Right ventricle myocardium superior (tissue), 1 donor: Measurements from ENCODE around the gene DLX5. TPM values are rescaled to one million over a fixed set of nuclear protein-coding genes. Genes with fewer than 3 reads are reported as not detected.
A peak's percentile ranks its signal among the peaks of the same experiment; 100 is the strongest.
"Not testable (repeated sequence)": the region's sequence is repeated elsewhere in the genome, so short reads cannot be mapped to it uniquely, and the experiment has no call there.

Experiments
- ATAC-seq: fragments of 200-7000 bp; cut with Tn5 transposase; one replicate; pipeline ENCODE4 v1.9.1; 2020; ENCODE audit warnings: mild to moderate bottlenecking; ENCODE audit not compliant: poor library complexity
- DNase-seq: peaks from one replicate; pipeline ENCODE4 v3.0.0-alpha.2; 2020
- intact Hi-C: fragments of 100-400 bp; cut with DNase I; formaldehyde crosslinking; loops from one replicate; pipeline ENCODE4 v1.11.2; 2022
- long read RNA-seq: library from polyadenylated mRNA; unstranded; transcript quantifications from one replicate; pipeline ENCODE4 v2.0.0, GENCODE V29; 2021
- total RNA-seq: library from RNA; stranded (reverse); fragmentation: NEBNext Ultra II Directional; extraction: Animal tissue kit (Norgen Biotek cat#: 25700); gene quantifications from one replicate; pipeline ENCODE4 v1.2.1, GENCODE V29; 2021
- donor health status: DM: no; HTN: yes; CAD: no; lungs with severe emphysema.

DLX5 gene
- not detected for total RNA-seq
- long read RNA-seq, result 0 reads

GRCh38 chr7:97024209-97025129 is at the start of gene DLX5:
TSS of gene DLX5 (minus strand) at chr7:97024831. CDS start at chr7:97024623, 208 bp downstream.
- intact Hi-C loops, result loop anchor here (5.0 kb wide), 2 partner anchors 947 to 1107 kb away; no protein-coding TSS in a partner anchor
- ATAC-seq (peak; percentile 13), DNase-seq (no peak)

- intact Hi-C loops, DNase-seq, ATAC-seq: not testable (repeated sequence)
These were observed 47.4 kb upstream of the DLX5 start for GRCh38 chr7:97072025-97072424.

- DNase-seq (no peak), ATAC-seq (peak; percentile 71)
- intact Hi-C loops, result loop anchor here (10.0 kb wide), 1 partner anchor 1150 kb away; no protein-coding TSS in a partner anchor
These were observed 40.4 kb upstream of the DLX5 start for GRCh38 chr7:97064972-97065587.

GRCh38 chr7:97064020-97064419 is 39.4 kb upstream of the DLX5 start:
- no peak for ATAC-seq
- intact Hi-C loops, result loop anchor here (10.0 kb wide), 1 partner anchor 1149 kb away; no protein-coding TSS in a partner anchor
- DNase-seq, result no peak

- intact Hi-C loops, result no loop called here
- ATAC-seq, result no peak
These were observed 18.6 kb upstream of the DLX5 start for GRCh38 chr7:97043281-97043680.

GRCh38 chr7:97039374-97040065 is 14.9 kb upstream of the DLX5 start:
- no peak for ATAC-seq
- DNase-seq, result no peak
- intact Hi-C loops, result no loop called here

More at GRCh38 chr7:97043281-97043680, 18.6 kb upstream of the DLX5 start:
- no peak for DNase-seq

GRCh38 chr7:97034213-97034852 is 9.7 kb upstream of the DLX5 start:
- intact Hi-C loops, ATAC-seq, DNase-seq: not testable (repeated sequence)

- DNase-seq (peak; percentile 77), ATAC-seq (peak; percentile 92)
- intact Hi-C loops, result loop anchor here (5.0 kb wide), 2 partner anchors 950 to 1110 kb away; no protein-coding TSS in a partner anchor
These were observed 3.0 kb upstream of the DLX5 start for GRCh38 chr7:97027427-97028234.

- intact Hi-C loops, result loop anchor here (5.0 kb wide), 2 partner anchors 950 to 1110 kb away; no protein-coding TSS in a partner anchor
- DNase-seq (no peak), ATAC-seq (peak; percentile 45)
These were observed 2.2 kb upstream of the DLX5 start for GRCh38 chr7:97026715-97027426.

- ATAC-seq (peak; percentile 30), DNase-seq (no peak)
- intact Hi-C loops, result loop anchor here (5.0 kb wide), 2 partner anchors 949 to 1109 kb away; no protein-coding TSS in a partner anchor
These were observed 1.5 kb upstream of the DLX5 start for GRCh38 chr7:97025983-97026714.

- DNase-seq (no peak), ATAC-seq (no peak)
- intact Hi-C loops, result loop anchor here (5.0 kb wide), 2 partner anchors 948 to 1108 kb away; no protein-coding TSS in a partner anchor
These were observed 484 bp upstream of the DLX5 start for GRCh38 chr7:97025130-97025499.

- DNase-seq, result no peak
- intact Hi-C loops, result no loop called here
- no peak for ATAC-seq
These were observed 1.9 kb downstream of the DLX5 start for GRCh38 chr7:97022491-97023306.

GRCh38 chr7:97021747-97022490 is 2.7 kb downstream of the DLX5 start:
- ATAC-seq (no peak), DNase-seq (no peak)
- intact Hi-C loops, result no loop called here

GRCh38 chr7:97020996-97021746 is 3.5 kb downstream of the DLX5 start:
- no peak for DNase-seq
- ATAC-seq, result no peak
- intact Hi-C loops, result no loop called here
